Measurements from ENCODE around the gene DOCK3.

DOCK3 gene

GRCh38 chr3:51397392-51397791, 722.7 kb downstream of the DOCK3 start:
- DNase-seq (ENCODE audit: low spot score): no peak

- no peak for DNase-seq (ENCODE audit: low spot score)
Observed at GRCh38 chr3:51398595-51399310, 724.0 kb downstream of the DOCK3 start.

- DNase-seq (ENCODE audit: low spot score): no peak
Observed at GRCh38 chr3:51400166-51400565, 725.4 kb downstream of the DOCK3 start.

GRCh38 chr3:51401735-51402134, 727.0 kb downstream of the DOCK3 start:
- DNase-seq (ENCODE audit: low spot score): no peak

GRCh38 chr3:51403675-51404074, 728.9 kb downstream of the DOCK3 start:
- DNase-seq (ENCODE audit: low spot score): no peak

- no peak for DNase-seq (ENCODE audit: low spot score)
Observed at GRCh38 chr3:51408021-51408420, 733.3 kb downstream of the DOCK3 start.

- DNase-seq (ENCODE audit: low spot score): no peak
Observed at GRCh38 chr3:51408813-51409212, 734.1 kb downstream of the DOCK3 start.

- DNase-seq (ENCODE audit: low spot score): no peak
Observed at GRCh38 chr3:51422211-51422610, 747.5 kb downstream of the DOCK3 start.

GRCh38 chr3:51426921-51427320, 752.2 kb downstream of the DOCK3 start:
- no peak for DNase-seq (ENCODE audit: low spot score)

- DNase-seq (ENCODE audit: low spot score): no peak
Observed at GRCh38 chr3:51429138-51429537, 754.4 kb downstream of the DOCK3 start.

Small RNA genes lying within 50 kb of the gene (small RNA-seq; reads per million reads assigned to genes)
- gene MIR4787: 0 to 0.04 reads per million in 2 experiments
- 0 reads per million in 2 experiments for gene PPIAP69

Data from SK-N-DZ (cell line).